SK-N-MC (cell line): ENCODE measurements around the gene COL4A1.

Source experiments
- DNase-seq: peaks from one replicate; pipeline ENCODE4 v3.0.0-alpha.2; 2011; ENCODE audit warnings: low read depth, low spot score
- H3K27ac ChIP-seq: fragments of 200-600 bp; sonication (generic); 2 replicates; pipeline ENCODE4 v1.5.1; 2016; ENCODE audit warnings: mixed run types
- H3K36me3 ChIP-seq: fragments of 200-600 bp; sonication (generic); 2 replicates; pipeline ENCODE4 v1.6.1; 2017; ENCODE audit warnings: antibody characterized with exemption, low read length, mixed read lengths; ENCODE audit not compliant: insufficient read depth
- H3K4me3 ChIP-seq: fragments of 200-600 bp; sonication (generic); 2 replicates; pipeline ENCODE4 v1.5.1; 2016
- H3K9ac ChIP-seq: fragments of 200-600 bp; sonication (generic); 2 replicates; pipeline ENCODE4 v1.8.0; 2017; ENCODE audit warnings: mixed run types, mixed read lengths; ENCODE audit not compliant: insufficient read length
- H3K9me3 ChIP-seq: fragments of 200-600 bp; sonication (generic); 2 replicates; pipeline ENCODE4 v1.6.1; 2017; ENCODE audit warnings: low read depth, mild to moderate bottlenecking, antibody characterized with exemption, low read length, moderate library complexity, mixed read lengths
- EZH2 ChIP-seq: fragments of 200-600 bp; sonication (generic); IDR thresholded peaks from one replicate; pipeline ENCODE4 v1.6.1; 2017; ENCODE audit warnings: antibody characterized with exemption
- FOXP2 ChIP-seq: optimal IDR thresholded peaks from 2 replicates; pipeline ENCODE3; 2011; ENCODE audit warnings: mild to moderate bottlenecking, moderate library complexity; ENCODE audit not compliant: insufficient read depth; ENCODE audit errors: extremely low read length, control extremely low read depth
- POLR2AphosphoS5 ChIP-seq: IDR thresholded peaks from 2 replicates; pipeline ENCODE4 v1.6.1; 2012; ENCODE audit warnings: mild to moderate bottlenecking, low read depth, low read length, borderline replicate concordance

COL4A1 gene

GRCh38 chr13:110231348-110232047 is 75.5 kb downstream of the COL4A1 start:
- H3K9ac ChIP-seq: no peak overlapping the region
- H3K9me3 ChIP-seq: no peaks in the 10 kb centered on the region
- no peak overlapping the region for H3K27ac ChIP-seq

DNA sequence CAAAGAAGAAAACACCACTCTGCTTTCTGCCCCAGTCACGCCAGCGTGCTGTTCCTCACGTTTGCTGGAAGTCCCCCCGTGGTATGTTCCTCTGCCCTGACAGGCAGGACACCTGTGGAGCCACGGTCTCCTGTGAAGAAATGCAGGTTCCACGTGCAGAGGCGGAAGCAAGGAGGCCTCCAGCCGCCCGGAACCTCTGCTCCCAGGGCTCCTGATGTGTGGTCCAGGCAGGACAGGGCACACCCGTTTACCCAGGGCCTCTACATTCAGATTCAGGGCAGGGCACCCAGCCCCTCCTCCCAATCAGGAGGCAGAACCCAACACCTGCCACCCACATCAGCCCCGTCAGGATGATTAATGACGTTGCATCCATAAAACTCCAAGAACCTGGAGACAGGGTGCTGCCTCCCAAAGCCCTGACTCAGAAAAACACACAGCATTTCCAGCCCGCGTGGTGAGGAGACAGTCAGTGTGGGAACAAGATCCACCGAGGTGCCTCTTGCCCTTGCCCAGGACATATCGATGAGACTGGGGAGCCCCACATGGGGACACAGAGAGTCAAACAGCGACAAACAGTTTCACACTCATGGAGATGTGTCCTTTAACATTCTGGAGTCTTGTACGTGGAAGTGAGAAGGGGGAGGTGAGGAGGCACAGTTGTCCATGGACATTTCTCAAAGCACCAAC is 76.2 kb downstream of the COL4A1 start:
- no peak for DNase-seq
- no peak for TF ChIP-seq FOXP2
- no peak for TF ChIP-seq POLR2AphosphoS5
- TF ChIP-seq EZH2: no peak

More at GRCh38 chr13:110231348-110232047, 75.5 kb downstream of the COL4A1 start:
- no peak for DNase-seq
- Histone ChIP-seq H3K36me3 (no peaks in the 10 kb centered on the region; the same call in 1 of the 2 replicates), H3K4me3 (no peak overlapping the region)
- no peak for TF ChIP-seq POLR2AphosphoS5

DNA sequence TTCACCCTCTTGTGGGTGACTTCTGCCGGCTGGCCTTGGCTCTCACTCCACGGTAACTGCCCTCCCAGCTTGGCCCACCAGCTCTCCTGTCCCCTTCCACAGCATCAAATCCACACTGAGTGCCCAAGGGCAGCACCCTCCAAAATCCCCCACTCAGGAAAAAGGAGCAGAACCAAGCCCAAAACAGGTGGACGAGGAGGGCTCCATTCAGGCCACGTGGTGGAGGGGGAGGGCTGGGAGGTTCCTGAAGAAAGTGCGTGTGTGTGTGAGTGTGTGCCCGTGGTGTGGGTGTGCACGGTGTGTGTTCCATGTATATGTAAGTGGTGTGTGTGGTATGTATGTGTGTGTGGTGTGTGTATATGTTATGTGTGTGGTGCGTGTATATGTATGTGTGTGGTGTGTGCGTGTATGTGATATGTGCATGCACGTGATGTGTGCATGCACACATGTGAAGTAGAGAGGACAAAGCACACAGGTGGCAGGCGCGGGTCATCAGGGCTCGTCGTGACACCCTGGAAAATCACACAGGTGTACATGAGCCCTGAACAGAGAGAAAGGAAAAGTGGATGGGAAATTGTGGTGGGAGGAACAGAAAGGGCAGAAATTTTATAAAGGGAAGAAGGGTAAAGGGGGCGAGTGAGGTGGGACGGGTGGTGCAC is 76.9 kb downstream of the COL4A1 start:
- Histone ChIP-seq H3K27ac (no peak overlapping the region), H3K9ac (no peak overlapping the region), H3K9me3 (no peaks in the 10 kb centered on the region), H3K36me3 (no peaks in the 10 kb centered on the region), H3K4me3 (no peak overlapping the region)
- DNase-seq: no peak
- TF ChIP-seq POLR2AphosphoS5 (no peak), FOXP2 (no peak), EZH2 (no peak)

More for the DNA sequence above, 76.2 kb downstream of the COL4A1 start:
- Histone ChIP-seq H3K4me3 (no peak overlapping the region), H3K9me3 (no peaks in the 10 kb centered on the region), H3K27ac (no peak overlapping the region), H3K9ac (no peak overlapping the region), H3K36me3 (no peaks in the 10 kb centered on the region)

- H3K4me3 ChIP-seq: no peak overlapping the region; the same call in 1 of the 2 replicates
- H3K36me3 ChIP-seq: no peaks in the 10 kb centered on the region
- no peak for DNase-seq
- H3K9me3 ChIP-seq: no peaks in the 10 kb centered on the region
- no peak overlapping the region for H3K9ac ChIP-seq
- TF ChIP-seq EZH2 (no peak), POLR2AphosphoS5 (no peak), FOXP2 (no peak)
- H3K27ac ChIP-seq: no peak overlapping the region
Measured at GRCh38 chr13:110228936-110229904, 77.7 kb downstream of the COL4A1 start.

DNA sequence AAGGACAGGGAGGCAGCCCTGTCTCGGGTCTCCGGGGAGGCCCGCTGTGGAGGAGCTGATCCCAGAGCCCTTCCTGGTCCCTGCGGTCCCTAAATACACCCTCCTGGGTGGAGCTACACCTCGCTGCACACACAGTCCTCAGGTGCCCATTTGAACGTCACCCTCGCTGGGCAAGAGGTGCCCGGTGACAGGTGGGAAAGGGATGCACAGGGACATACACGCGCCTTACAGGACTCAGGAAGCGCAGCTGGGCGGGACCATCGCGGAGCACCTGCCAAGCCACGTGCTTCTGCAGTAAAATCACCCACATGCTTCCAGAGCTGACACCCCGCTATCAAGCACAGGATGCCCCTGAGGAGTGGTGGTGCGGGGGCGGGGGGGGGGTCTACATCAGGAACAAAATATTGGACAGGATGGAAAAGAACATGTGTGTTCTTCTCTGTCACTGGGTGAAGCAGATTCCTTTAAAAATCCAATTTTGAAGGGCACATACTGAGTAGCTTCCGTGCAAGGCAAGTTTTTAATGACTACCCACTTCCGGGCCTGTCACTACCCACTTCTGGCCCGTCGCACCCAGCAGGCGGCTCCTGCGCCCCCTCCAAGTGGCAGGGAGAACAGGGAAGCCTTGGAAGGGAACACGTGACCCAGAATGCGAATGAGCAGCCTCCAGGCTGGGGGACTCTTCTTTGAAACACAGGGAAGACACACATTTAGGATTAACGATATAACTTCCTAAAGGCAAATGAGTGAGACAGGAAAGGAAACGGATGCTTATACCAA is 78.9 kb downstream of the COL4A1 start:
- H3K36me3 ChIP-seq: no peaks in the 10 kb centered on the region

GRCh38 chr13:110227416-110227815 is 79.5 kb downstream of the COL4A1 start:
- TF ChIP-seq EZH2 (no peak), POLR2AphosphoS5 (no peak), FOXP2 (no peak)
- no peak for DNase-seq
- Histone ChIP-seq H3K9ac (no peak overlapping the region), H3K9me3 (no peaks in the 10 kb centered on the region), H3K36me3 (no peaks in the 10 kb centered on the region), H3K27ac (no peak overlapping the region), H3K4me3 (no peak overlapping the region)

More for the DNA sequence above, 78.9 kb downstream of the COL4A1 start:
- peak overlapping the region; percentile 23; the same call in 1 of the 2 replicates for H3K4me3 ChIP-seq
- H3K27ac ChIP-seq: no peak overlapping the region
- no peak overlapping the region for H3K9ac ChIP-seq
- no peaks in the 10 kb centered on the region for H3K9me3 ChIP-seq
- TF ChIP-seq POLR2AphosphoS5 (peak; percentile 44; the same call in 1 of the 2 replicates), FOXP2 (no peak)
- DNase-seq: peak; percentile 78

- H3K9ac ChIP-seq: no peak overlapping the region
- H3K9me3 ChIP-seq: no peaks in the 10 kb centered on the region
- DNase-seq: no peak
- no peaks in the 10 kb centered on the region for H3K36me3 ChIP-seq
- H3K27ac ChIP-seq: no peak overlapping the region
- H3K4me3 ChIP-seq: no peak overlapping the region
- TF ChIP-seq EZH2 (no peak), FOXP2 (no peak), POLR2AphosphoS5 (no peak)
Measured at GRCh38 chr13:110225609-110226574, 81.1 kb downstream of the COL4A1 start.
